Smooth muscle cell (in vitro differentiated cells): Measurements from ENCODE around the gene CRKL. TPM values are rescaled to one million over a fixed set of nuclear protein-coding genes. Genes with fewer than 3 reads are reported as not detected.

ENCODE experiments used
- DNase-seq: peaks from one replicate; lab custom pipeline; 2025; ENCODE audit not compliant: unreplicated experiment; lab: John Stamatoyannopoulos, UW
- H2AFZ ChIP-seq: fragments of 200-600 bp; sonication (generic); 2 replicates; pipeline ENCODE4 v1.6.0; 2016; ENCODE audit warnings: antibody characterized with exemption, low read depth, mild to moderate bottlenecking
- H3F3A ChIP-seq: fragments of 200-600 bp; sonication (generic); 2 replicates; pipeline ENCODE4 v1.6.0; 2017; ENCODE audit warnings: antibody characterized with exemption, low read depth
- H3K27ac ChIP-seq: fragments of 200-600 bp; sonication (generic); 2 replicates; pipeline ENCODE4 v1.5.1; 2016; ENCODE audit warnings: low read depth, mild to moderate bottlenecking
- H3K27me3 ChIP-seq: fragments of 200-600 bp; sonication (generic); 2 replicates; pipeline ENCODE4 v1.6.1; 2016; ENCODE audit warnings: low read depth, mild to moderate bottlenecking
- H3K36me3 ChIP-seq: fragments of 200-600 bp; sonication (generic); 2 replicates; pipeline ENCODE4 v1.5.1; 2016; ENCODE audit warnings: low read depth
- H3K4me1 ChIP-seq: fragments of 200-600 bp; sonication (generic); 2 replicates; pipeline ENCODE4 v1.5.1; 2016; ENCODE audit warnings: low read depth
- H3K4me2 ChIP-seq: fragments of 200-600 bp; sonication (generic); 2 replicates; pipeline ENCODE4 v1.6.0; 2016; ENCODE audit warnings: mild to moderate bottlenecking
- H3K4me3 ChIP-seq: fragments of 200-600 bp; sonication (generic); 2 replicates; pipeline ENCODE4 v1.5.1; 2016; ENCODE audit warnings: mild to moderate bottlenecking
- H3K79me2 ChIP-seq: fragments of 200-600 bp; sonication (generic); 2 replicates; pipeline ENCODE4 v1.6.0; 2016; ENCODE audit warnings: low read depth, mild to moderate bottlenecking
- H3K9ac ChIP-seq: fragments of 200-600 bp; sonication (generic); 2 replicates; pipeline ENCODE4 v1.6.0; 2016; ENCODE audit warnings: low read depth
- H3K9me3 ChIP-seq: fragments of 200-600 bp; sonication (generic); replicated peaks from 2 replicates; pipeline ENCODE4 v1.5.1; 2016; ENCODE audit warnings: low read depth
- H4K20me1 ChIP-seq: fragments of 200-600 bp; sonication (generic); 2 replicates; pipeline ENCODE4 v1.6.0; 2016; ENCODE audit warnings: low read depth
- WGBS: methylation state at CpG from one replicate; pipeline ENCODE4 v1.1.7; 2016; ENCODE audit warnings: low lambda C conversion rate; 5-methylcytosine and 5-hydroxymethylcytosine counted together
- polyA plus RNA-seq: library from polyadenylated mRNA; unstranded; fragments of >200 nt; fragmentation: Nextera tagmentation; extraction: Ambion mirVana; gene quantifications from 2 replicates; pipeline ENCODE4 v1.2.1, GENCODE V29; 2016
- total RNA-seq: library from RNA; depleted of rRNA; stranded (reverse); fragments of >200 nt; gene quantifications from 2 replicates; pipeline ENCODE4 v1.2.3, GENCODE V29; 2014
- TF ChIP-seq, protein P1 (sequence below): fragments of 200-600 bp; sonication (generic); IDR thresholded peaks from 2 replicates; pipeline ENCODE4 v1.5.1; 2017; ENCODE audit warnings: borderline replicate concordance, mild to moderate bottlenecking, antibody characterized with exemption; ENCODE audit not compliant: insufficient read depth, poor library complexity, severe bottlenecking

CRKL gene, protein sequence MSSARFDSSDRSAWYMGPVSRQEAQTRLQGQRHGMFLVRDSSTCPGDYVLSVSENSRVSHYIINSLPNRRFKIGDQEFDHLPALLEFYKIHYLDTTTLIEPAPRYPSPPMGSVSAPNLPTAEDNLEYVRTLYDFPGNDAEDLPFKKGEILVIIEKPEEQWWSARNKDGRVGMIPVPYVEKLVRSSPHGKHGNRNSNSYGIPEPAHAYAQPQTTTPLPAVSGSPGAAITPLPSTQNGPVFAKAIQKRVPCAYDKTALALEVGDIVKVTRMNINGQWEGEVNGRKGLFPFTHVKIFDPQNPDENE
- 40.9 TPM in 2 replicates for total RNA-seq
- polyA plus RNA-seq: 25.1 and 26.6 TPM in 2 replicates

DNA sequence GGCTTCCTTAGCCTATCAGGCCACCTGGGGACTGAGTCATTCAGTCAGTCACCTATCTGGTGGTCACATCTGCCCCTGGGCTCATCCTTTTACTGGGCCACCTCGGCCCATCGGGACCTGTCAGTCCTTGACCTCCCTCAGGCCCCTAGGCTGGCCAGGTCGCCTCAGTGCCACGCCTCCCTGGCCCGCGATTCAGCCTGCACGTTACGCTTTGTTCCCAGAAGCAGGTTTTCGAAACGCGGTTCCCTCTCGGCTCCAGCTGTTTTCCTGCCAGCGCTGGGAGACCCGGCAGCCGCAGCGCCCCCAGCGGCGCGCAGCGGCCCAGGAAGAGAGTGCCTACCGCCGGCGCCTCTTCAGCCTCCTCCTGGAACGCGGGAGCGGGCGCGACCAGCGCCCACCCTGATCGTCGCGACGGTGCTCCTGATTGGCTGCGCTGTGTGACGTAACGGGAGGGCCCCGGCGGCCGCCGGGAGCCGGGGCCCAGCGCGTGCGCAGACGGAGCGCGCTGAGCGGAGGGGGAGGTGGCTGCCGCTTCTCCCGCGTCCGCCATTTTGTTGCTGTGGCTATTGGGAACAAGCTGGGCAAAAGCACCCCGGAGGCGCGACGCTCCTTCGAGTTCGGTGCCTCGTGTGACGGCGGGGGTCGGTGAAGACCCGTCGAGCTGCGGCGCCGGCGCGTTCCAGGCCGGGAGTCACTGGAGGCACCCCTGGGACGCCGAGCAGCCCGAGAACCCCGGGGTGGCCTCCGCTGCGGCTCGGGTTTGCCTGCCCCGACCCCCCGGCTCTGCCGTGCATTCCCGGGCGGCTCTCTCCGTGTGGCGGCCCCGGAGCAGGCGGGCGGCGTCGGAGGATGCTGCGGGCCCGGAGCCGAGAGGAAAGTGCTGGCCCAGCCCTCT, at the start of gene CRKL:
TSS of gene CRKL (plus strand) at position 492 of the 895 bp plus-strand sequence. CDS start 528 bp downstream, outside the sequence.
- peak; percentile 89 for DNase-seq
- peaks cover 49% of the 10 kb centered on the region for H3K79me2 ChIP-seq
- peaks cover 44% of the 10 kb centered on the region for H4K20me1 ChIP-seq
- peaks cover 17% of the 10 kb centered on the region for H3K4me1 ChIP-seq
- peak within 1 kb of the TSS; percentile 96 for H2AFZ ChIP-seq
- no peaks in the 10 kb centered on the region for H3F3A ChIP-seq
- no peaks in the 10 kb centered on the region for H3K36me3 ChIP-seq
- no peaks in the 10 kb centered on the region for H3K9me3 ChIP-seq
- H3K4me2 ChIP-seq: peak within 1 kb of the TSS; percentile 96
- TF ChIP-seq, protein P1, sequence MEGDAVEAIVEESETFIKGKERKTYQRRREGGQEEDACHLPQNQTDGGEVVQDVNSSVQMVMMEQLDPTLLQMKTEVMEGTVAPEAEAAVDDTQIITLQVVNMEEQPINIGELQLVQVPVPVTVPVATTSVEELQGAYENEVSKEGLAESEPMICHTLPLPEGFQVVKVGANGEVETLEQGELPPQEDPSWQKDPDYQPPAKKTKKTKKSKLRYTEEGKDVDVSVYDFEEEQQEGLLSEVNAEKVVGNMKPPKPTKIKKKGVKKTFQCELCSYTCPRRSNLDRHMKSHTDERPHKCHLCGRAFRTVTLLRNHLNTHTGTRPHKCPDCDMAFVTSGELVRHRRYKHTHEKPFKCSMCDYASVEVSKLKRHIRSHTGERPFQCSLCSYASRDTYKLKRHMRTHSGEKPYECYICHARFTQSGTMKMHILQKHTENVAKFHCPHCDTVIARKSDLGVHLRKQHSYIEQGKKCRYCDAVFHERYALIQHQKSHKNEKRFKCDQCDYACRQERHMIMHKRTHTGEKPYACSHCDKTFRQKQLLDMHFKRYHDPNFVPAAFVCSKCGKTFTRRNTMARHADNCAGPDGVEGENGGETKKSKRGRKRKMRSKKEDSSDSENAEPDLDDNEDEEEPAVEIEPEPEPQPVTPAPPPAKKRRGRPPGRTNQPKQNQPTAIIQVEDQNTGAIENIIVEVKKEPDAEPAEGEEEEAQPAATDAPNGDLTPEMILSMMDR: peak; percentile 89
- H3K27ac ChIP-seq: peak within 1 kb of the TSS; percentile 90
- H3K4me3 ChIP-seq: peak within 1 kb of the TSS; percentile 78
- H3K9ac ChIP-seq: peak within 1 kb of the TSS; percentile 94
- no peaks in the 10 kb centered on the region for H3K27me3 ChIP-seq
- WGBS: under 1% methylated on average over 79 of the region's 92 CpGs

DNA sequence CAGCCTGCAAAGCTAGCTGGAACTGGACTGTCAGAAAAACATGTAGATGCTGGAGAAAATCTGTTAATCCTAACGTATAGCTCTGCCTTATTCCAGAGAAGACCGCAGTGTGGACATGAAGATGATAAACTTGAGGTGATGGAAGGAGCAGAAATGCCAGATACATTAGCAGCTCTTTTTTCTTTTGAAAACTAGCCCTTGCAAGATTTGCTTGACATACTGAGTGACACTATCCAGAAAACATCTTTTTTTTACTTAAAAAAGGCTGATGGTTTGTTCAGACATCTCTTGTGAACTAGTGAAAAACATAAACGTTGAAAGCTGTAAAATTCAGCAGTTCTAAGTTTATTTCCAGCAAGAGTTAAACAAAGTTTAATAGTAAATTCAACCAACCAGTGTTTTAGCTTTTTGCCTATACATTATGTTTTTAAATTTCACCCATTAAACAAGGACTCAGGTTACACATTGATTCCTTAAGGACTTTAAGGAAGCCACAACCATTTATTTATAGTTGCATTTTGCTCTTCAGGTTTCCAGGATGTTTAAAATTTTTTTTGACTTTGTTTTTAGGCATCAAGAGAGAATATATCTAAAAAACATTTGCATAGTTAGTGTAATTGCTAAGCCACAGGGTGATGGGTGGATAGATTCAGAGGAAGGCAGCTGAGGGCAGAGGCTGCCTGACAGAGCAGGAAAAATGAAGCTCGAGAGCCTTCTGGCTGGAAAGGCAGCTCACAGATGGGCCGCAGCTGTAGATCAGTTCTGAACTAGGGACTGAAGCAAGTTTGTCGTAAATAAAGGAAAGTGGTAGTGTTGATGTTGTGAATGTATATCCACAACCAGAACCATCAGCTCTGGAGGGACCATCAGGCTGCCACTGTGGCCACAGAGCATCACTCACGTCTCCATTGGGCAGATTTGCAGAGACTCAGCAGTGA, 48.9 kb upstream of the CRKL start:
- no peak overlapping the region for H3K4me3 ChIP-seq
- WGBS: 24% methylated on average over 7 of the region's 7 CpGs
- no peak overlapping the region for H3K27ac ChIP-seq
- no peaks in the 10 kb centered on the region for H3K9me3 ChIP-seq
- DNase-seq: no peak
- H3K36me3 ChIP-seq: peaks cover 6% of the 10 kb centered on the region
- TF ChIP-seq, protein P1: no peak
- no peak overlapping the region for H2AFZ ChIP-seq
- H3K9ac ChIP-seq: no peak overlapping the region
- peaks cover 27% of the 10 kb centered on the region for H3F3A ChIP-seq
- no peaks in the 10 kb centered on the region for H3K4me1 ChIP-seq
- H3K79me2 ChIP-seq: no peaks in the 10 kb centered on the region
- peak overlapping the region; percentile 51 for H3K4me2 ChIP-seq
- peaks cover 70% of the 10 kb centered on the region for H4K20me1 ChIP-seq
- no peaks in the 10 kb centered on the region for H3K27me3 ChIP-seq

DNA sequence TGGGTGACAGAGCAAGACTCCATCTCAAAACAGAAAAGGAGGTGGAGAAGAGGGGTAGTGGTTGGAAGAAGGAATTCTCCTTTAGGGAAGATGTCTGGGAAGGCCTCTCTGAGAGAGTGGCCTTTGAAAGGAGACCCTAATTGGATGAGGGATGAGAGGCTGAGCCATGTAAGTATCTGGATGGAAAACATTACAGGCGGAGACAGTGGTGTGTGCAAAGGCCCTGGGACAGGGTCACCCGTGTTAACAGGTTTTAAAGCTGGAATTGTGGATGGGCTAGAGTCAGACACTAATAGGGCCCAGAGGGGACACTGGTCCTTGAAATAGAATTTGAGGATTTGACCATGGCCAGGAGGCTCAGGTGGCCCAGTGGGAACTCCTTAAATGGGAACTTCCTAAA, 48.0 kb upstream of the CRKL start:
- Histone ChIP-seq H4K20me1 (peaks cover 60% of the 10 kb centered on the region), H3K4me2 (no peak overlapping the region), H2AFZ (no peak overlapping the region), H3K79me2 (no peaks in the 10 kb centered on the region), H3K27me3 (no peaks in the 10 kb centered on the region), H3K4me3 (no peak overlapping the region), H3K27ac (no peak overlapping the region), H3K9me3 (no peaks in the 10 kb centered on the region), H3K36me3 (peaks cover 6% of the 10 kb centered on the region), H3K4me1 (no peaks in the 10 kb centered on the region), H3F3A (peaks cover 27% of the 10 kb centered on the region), H3K9ac (no peak overlapping the region)
- DNase-seq: no peak
- 93% methylated on average over 2 of the region's 2 CpGs for WGBS
- TF ChIP-seq, protein P1: no peak
